GM12801 (cell line): Measurements from ENCODE around the gene HEXD.

ENCODE experiments used
- CTCF ChIP-seq: IDR thresholded peaks from one replicate; pipeline ENCODE4 v1.5.1; 2011; ENCODE audit warnings: control low read depth; ENCODE audit not compliant: insufficient read length; ENCODE audit errors: extremely low read depth

Gene HEXD

GRCh38 chr17:82424001-82424862 lies 6.1 kb downstream of the HEXD start:
- no peak for TF ChIP-seq CTCF

- TF ChIP-seq CTCF = no peak
Measured at GRCh38 chr17:82424863-82425159, 6.7 kb downstream of the HEXD start.

GRCh38 chr17:82428546-82428945 lies 10.4 kb downstream of the HEXD start:
- TF ChIP-seq CTCF = no peak

GRCh38 chr17:82429824-82430223 lies 11.7 kb downstream of the HEXD start:
- no peak for TF ChIP-seq CTCF

- no peak for TF ChIP-seq CTCF
Measured at GRCh38 chr17:82432017-82432416, 13.9 kb downstream of the HEXD start.

- TF ChIP-seq CTCF = no peak
Measured at GRCh38 chr17:82433560-82434215, 15.5 kb downstream of the HEXD start.

GRCh38 chr17:82434216-82434565 lies 16.0 kb downstream of the HEXD start:
- TF ChIP-seq CTCF = no peak
